ENCODE measurements around the gene PNPLA6.
"Not testable (repeated sequence)": the region's sequence is repeated elsewhere in the genome, so short reads cannot be mapped to it uniquely, and the experiment has no call there.

DNA sequence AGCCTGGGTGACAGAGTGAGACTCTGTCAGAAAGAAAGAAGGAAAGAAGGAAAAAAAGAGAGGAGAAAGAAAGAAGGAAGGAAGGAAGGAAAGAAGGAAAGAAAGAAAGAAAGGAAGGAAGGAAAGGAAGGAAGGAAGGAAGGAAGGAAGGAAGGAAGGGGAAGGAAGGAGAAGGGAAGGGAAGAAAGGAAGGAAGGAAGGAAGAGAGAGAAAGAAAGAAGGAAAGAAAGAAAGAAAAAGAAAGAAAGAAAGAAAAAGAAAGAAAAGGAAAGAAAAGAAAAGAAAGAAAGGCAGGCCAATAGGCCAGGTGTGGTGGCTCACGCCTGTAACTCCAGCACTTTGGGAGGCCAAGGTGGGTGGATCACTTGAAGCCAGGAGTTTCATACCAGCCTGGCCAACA, 41.9 kb downstream of the PNPLA6 start:
- TF ChIP-seq EZH2 (conservative IDR thresholded peaks at IDR 0.05; ENCODE audit: low read depth, low read length); POLR2AphosphoS5 (IDR thresholded peaks at IDR 0.05; ENCODE audit: low read depth, low read length); ZNF230 (CRISPR knock-in tag; IDR thresholded peaks at IDR 0.05): not testable (repeated sequence)

All from HepG2 (cell line).